Measurements from ENCODE around the gene MTMR10.

Gene MTMR10

GRCh38 chr15:31013863-31014607, 22.6 kb upstream of the MTMR10 start:
- no peak for DNase-seq

GRCh38 chr15:31012455-31012854, 21.0 kb upstream of the MTMR10 start:
- no peak for DNase-seq

GRCh38 chr15:31010036-31010435, 18.6 kb upstream of the MTMR10 start:
- DNase-seq, result no peak

- no peak for DNase-seq
Measured at GRCh38 chr15:31005660-31006059, 14.2 kb upstream of the MTMR10 start.

- peak; percentile 23 for DNase-seq
Measured at GRCh38 chr15:31004220-31004733, 12.8 kb upstream of the MTMR10 start.

GRCh38 chr15:31001702-31002101, 10.3 kb upstream of the MTMR10 start:
- DNase-seq, result no peak

GRCh38 chr15:30999729-31000128, 8.3 kb upstream of the MTMR10 start:
- no peak for DNase-seq

- DNase-seq, result no peak
Measured at GRCh38 chr15:30997270-30997669, 5.8 kb upstream of the MTMR10 start.

- DNase-seq, result no peak
Measured at GRCh38 chr15:30992249-30992864, 929 bp upstream of the MTMR10 start.

GRCh38 chr15:30990446-30991254, 778 bp downstream of the MTMR10 start:
- no peak for DNase-seq

GRCh38 chr15:30990036-30990435, 1.4 kb downstream of the MTMR10 start:
- no peak for DNase-seq

- DNase-seq, result no peak
Measured at GRCh38 chr15:30985081-30985531, 6.3 kb downstream of the MTMR10 start.

- no peak for DNase-seq
Measured at GRCh38 chr15:30984542-30984941, 6.9 kb downstream of the MTMR10 start.

GRCh38 chr15:30984118-30984517, 7.3 kb downstream of the MTMR10 start:
- no peak for DNase-seq

GRCh38 chr15:30979457-30979856, 12.0 kb downstream of the MTMR10 start:
- DNase-seq, result no peak

- DNase-seq, result no peak
Measured at GRCh38 chr15:30978328-30978727, 13.1 kb downstream of the MTMR10 start.

GRCh38 chr15:30974112-30974511, 17.3 kb downstream of the MTMR10 start:
- no peak for DNase-seq

- no peak for DNase-seq
Measured at GRCh38 chr15:30973379-30973778, 18.0 kb downstream of the MTMR10 start.

- no peak for DNase-seq
Measured at GRCh38 chr15:30969724-30970123, 21.7 kb downstream of the MTMR10 start.

GRCh38 chr15:30963681-30964080, 27.7 kb downstream of the MTMR10 start:
- DNase-seq, result no peak

- DNase-seq, result no peak
Measured at GRCh38 chr15:30962659-30963058, 28.8 kb downstream of the MTMR10 start.

GRCh38 chr15:30962079-30962478, 29.3 kb downstream of the MTMR10 start:
- no peak for DNase-seq

GRCh38 chr15:30958219-30958618, 33.2 kb downstream of the MTMR10 start:
- DNase-seq, result no peak
